Brain microvascular endothelial cell (primary cell): ENCODE results near the gene GPRIN1.
A peak's percentile ranks its signal among the peaks of the same experiment; 100 is the strongest.

ENCODE experiments used
- DNase-seq: peaks from one replicate; pipeline ENCODE4 v3.0.0-alpha.2; 2020
- H3K27ac ChIP-seq: fragments of 250-450 bp; sonication (Bioruptor Pico); 2 replicates; pipeline ENCODE4 v1.5.1; 2020; ENCODE audit warnings: mild to moderate bottlenecking, moderate library complexity
- H3K27me3 ChIP-seq: fragments of 250-450 bp; sonication (Bioruptor Pico); replicated peaks from 2 replicates; pipeline ENCODE4 v1.5.1; 2020; ENCODE audit warnings: mild to moderate bottlenecking
- H3K36me3 ChIP-seq: fragments of 250-450 bp; sonication (Bioruptor Pico); replicated peaks from 2 replicates; pipeline ENCODE4 v1.5.1; 2020; ENCODE audit warnings: mild to moderate bottlenecking
- H3K4me3 ChIP-seq: 2 replicates; pipeline ENCODE4 v1.5.1; 2011; ENCODE audit warnings: low read depth, mild to moderate bottlenecking, control low read depth, low read length, moderate library complexity
- in situ Hi-C: cut with HindIII; loops from 2 replicates; pipeline ENCODE4 v1.10.0; 2017; ENCODE audit warnings: low sequenced_read_pairs, low pct_ligation_motif_present
- TF ChIP-seq, protein P1 (sequence below): IDR thresholded peaks from 2 replicates; pipeline ENCODE4 v1.5.1; 2011; ENCODE audit warnings: low read depth, mild to moderate bottlenecking, moderate library complexity, low read length, control low read depth, inconsistent platforms; ENCODE audit errors: missing control alignments

GPRIN1 gene

GRCh38 chr5:176583076-176583475 lies 26.9 kb downstream of the GPRIN1 start:
- DNase-seq, result no peak
- H3K27ac ChIP-seq, result no peak overlapping the region
- H3K36me3 ChIP-seq, result no peaks in the 10 kb centered on the region
- no peak overlapping the region for H3K4me3 ChIP-seq
- in situ Hi-C loops, result no loop called here
- TF ChIP-seq, protein P1, sequence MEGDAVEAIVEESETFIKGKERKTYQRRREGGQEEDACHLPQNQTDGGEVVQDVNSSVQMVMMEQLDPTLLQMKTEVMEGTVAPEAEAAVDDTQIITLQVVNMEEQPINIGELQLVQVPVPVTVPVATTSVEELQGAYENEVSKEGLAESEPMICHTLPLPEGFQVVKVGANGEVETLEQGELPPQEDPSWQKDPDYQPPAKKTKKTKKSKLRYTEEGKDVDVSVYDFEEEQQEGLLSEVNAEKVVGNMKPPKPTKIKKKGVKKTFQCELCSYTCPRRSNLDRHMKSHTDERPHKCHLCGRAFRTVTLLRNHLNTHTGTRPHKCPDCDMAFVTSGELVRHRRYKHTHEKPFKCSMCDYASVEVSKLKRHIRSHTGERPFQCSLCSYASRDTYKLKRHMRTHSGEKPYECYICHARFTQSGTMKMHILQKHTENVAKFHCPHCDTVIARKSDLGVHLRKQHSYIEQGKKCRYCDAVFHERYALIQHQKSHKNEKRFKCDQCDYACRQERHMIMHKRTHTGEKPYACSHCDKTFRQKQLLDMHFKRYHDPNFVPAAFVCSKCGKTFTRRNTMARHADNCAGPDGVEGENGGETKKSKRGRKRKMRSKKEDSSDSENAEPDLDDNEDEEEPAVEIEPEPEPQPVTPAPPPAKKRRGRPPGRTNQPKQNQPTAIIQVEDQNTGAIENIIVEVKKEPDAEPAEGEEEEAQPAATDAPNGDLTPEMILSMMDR, result no peak
- H3K27me3 ChIP-seq, result no peaks in the 10 kb centered on the region

DNA sequence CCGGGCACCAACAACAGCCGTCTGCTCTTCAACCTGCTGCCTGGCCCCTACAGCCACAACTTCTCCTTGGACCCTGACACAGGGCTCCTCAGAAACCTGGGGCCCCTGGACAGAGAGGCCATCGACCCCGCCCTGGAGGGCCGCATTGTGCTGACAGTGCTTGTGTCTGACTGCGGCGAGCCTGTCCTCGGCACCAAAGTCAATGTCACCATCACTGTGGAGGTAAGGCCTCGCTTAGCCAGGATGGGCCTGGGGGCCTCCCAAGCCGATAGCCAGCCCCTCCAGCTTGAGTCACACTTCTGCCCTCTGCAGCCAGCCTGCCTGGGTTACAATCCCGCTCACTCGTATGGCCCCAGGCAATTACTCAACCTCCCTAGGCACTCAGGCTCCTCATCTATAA lies 28.6 kb downstream of the GPRIN1 start:
- Histone ChIP-seq H3K4me3 (no peak overlapping the region), H3K27ac (no peak overlapping the region), H3K36me3 (no peaks in the 10 kb centered on the region), H3K27me3 (no peaks in the 10 kb centered on the region)
- DNase-seq, result no peak
- TF ChIP-seq, protein P1, result no peak
- in situ Hi-C loops, result no loop called here

- in situ Hi-C loops, result no loop called here
- Histone ChIP-seq H3K27me3 (no peaks in the 10 kb centered on the region), H3K4me3 (no peak overlapping the region), H3K36me3 (no peaks in the 10 kb centered on the region), H3K27ac (no peak overlapping the region)
- no peak for DNase-seq
- TF ChIP-seq, protein P1, result no peak
These were observed 30.6 kb downstream of the GPRIN1 start for GRCh38 chr5:176579323-176579722.

DNA sequence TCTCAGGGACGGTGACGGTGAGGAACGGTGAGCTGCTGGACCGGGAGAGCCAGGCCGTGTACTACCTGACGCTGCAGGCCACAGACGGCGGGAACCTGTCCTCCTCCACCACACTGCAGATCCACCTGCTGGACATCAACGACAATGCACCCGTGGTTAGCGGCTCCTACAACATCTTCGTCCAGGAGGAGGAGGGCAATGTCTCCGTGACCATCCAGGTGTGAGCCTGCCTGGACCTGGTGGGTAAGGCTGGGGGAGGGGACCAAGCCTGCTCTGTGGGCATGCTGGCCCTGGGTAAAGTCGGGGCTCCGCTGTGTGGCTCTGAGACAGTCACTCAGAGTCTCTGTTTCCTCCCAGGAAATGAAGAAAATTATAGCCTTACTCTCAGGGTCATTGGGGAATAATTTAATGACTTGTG lies 31.6 kb downstream of the GPRIN1 start:
- no peak for DNase-seq
- H3K36me3 ChIP-seq, result no peaks in the 10 kb centered on the region

DNA sequence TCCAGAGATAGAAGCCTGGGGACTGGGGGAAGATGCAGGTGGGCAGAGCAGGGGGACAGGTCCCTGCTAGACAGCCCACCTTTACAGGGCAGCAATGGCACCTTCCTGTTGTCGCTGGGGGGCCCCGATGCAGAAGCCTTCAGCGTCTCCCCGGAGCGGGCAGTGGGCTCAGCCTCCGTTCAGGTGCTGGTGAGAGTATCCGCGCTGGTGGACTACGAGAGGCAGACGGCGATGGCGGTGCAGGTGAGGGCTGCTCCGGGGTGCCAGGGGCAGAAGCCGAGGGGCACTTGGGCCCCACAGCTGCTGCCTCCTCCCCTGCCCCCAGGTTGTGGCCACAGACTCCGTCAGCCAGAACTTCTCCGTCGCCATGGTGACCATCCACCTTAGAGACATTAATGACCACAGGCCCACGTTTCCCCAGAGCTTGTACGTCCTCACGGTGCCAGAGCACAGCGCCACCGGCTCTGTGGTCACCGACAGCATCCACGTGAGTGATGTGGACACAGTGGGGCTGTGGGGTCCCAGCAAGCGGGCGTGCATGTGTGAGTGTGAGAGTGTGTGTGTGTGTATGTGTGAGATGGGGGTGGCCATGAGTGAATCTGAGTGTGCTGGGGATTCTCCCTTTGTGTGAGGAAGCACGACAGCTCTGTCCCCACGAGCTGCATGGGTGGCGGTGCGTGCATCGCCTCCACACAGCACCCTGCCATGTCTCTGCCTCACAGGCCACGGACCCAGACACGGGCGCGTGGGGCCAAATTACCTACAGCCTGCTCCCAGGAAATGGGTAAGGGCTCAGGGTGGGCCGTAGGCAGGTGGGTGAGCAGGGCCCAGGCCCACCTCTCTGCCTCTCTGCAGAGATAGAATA lies 32.4 kb downstream of the GPRIN1 start:
- Histone ChIP-seq H3K27ac (no peak overlapping the region), H3K36me3 (no peaks in the 10 kb centered on the region), H3K27me3 (no peaks in the 10 kb centered on the region), H3K4me3 (no peak overlapping the region)
- no peak for DNase-seq
- TF ChIP-seq, protein P1, result no peak
- in situ Hi-C loops, result no loop called here

More for the DNA sequence above, 31.6 kb downstream of the GPRIN1 start:
- Histone ChIP-seq H3K4me3 (no peak overlapping the region), H3K27me3 (no peaks in the 10 kb centered on the region), H3K27ac (no peak overlapping the region)
- in situ Hi-C loops, result no loop called here
- TF ChIP-seq, protein P1, result peak; percentile 72
